ENCODE data around the gene C2orf68. TPM values are rescaled to one million over a fixed set of nuclear protein-coding genes. Genes with fewer than 3 reads are reported as not detected.

C2orf68 gene
- total and polyA plus RNA-seq, 2 of the 8 experiments (the other 6 are each of a cell fraction or from before 2014, with no cell fraction given) = 46.3 to 49.4 TPM

- H4K20me1 ChIP-seq (replicated peaks in 1 of 2; ENCODE audit: control insufficient read depth in 1 of 2, insufficient read depth in 2 of 2, low read length in 2 of 2) = no peaks in the 10 kb centered on the region
- H2BK15ac ChIP-seq (ENCODE audit: low read length) = no peak overlapping the region
- no peak overlapping the region for H4K91ac ChIP-seq (replicated peaks; ENCODE audit: insufficient read length, low read length)
- CTCF ChIA-PET (ENCODE audit: partially characterized antibody) = interaction anchor here (0.9 to 1.5 kb wide), 2 partner anchors 16 to 33 kb away, joined by 3 to 5 read pairs; no protein-coding TSS in a partner anchor
- H3K14ac ChIP-seq (ENCODE audit: insufficient read length) = no peak overlapping the region
- TF ChIP-seq CREB1 (IDR thresholded peaks at IDR 0.05) (no peak), KDM1A (IDR thresholded peaks at IDR 0.05; ENCODE audit: borderline replicate concordance, low read length) (peak; percentile 10; the same call in 1 of the 2 replicates), CBX5 (IDR thresholded peaks at IDR 0.05; ENCODE audit: low read depth, low read length) (no peak), CHD2 (IDR thresholded peaks at IDR 0.05; ENCODE audit: low read length) (no peak), ASH2L (IDR thresholded peaks at IDR 0.05; ENCODE audit: low read length) (peak; percentile 1), HDAC2 (IDR thresholded peaks at IDR 0.05; ENCODE audit: borderline replicate concordance in 1 of 2, low read depth in 2 of 2, low read length in 2 of 2) (no peak)
- no peaks in the 10 kb centered on the region for H3K79me2 ChIP-seq (ENCODE audit: control insufficient read depth in 1 of 2, insufficient read depth in 2 of 2, low read length in 2 of 2)
- H3K56ac ChIP-seq (replicated peaks; ENCODE audit: insufficient read length, low read depth, low read length) = no peak overlapping the region
- H3K4ac ChIP-seq (replicated peaks; ENCODE audit: insufficient read length, low read depth, low read length) = no peak overlapping the region
- H3K79me1 ChIP-seq (ENCODE audit: low read depth, low read length) = no peaks in the 10 kb centered on the region; the same call in 1 of the 2 replicates
- H2BK5ac ChIP-seq (ENCODE audit: low read depth, low read length) = no peak overlapping the region
- no peak overlapping the region for H3K27ac ChIP-seq (ENCODE audit: low read depth, low read length)
- no peaks in the 10 kb centered on the region for H3K9me3 ChIP-seq (ENCODE audit: insufficient read depth in 2 of 2, low read depth in 1 of 2, low read length in 1 of 2)
- no peak overlapping the region for H2BK120ac ChIP-seq (replicated peaks; ENCODE audit: low read depth, low read length)
- H4K5ac ChIP-seq (ENCODE audit: insufficient read length, low read depth, low read length) = no peak overlapping the region
- FAIRE-seq = no peak
- 62% methylated on average over 11 of the region's 16 CpGs; no CpG with 5 or more reads in 1 of the 2 experiments for WGBS, 2 experiments (ENCODE audit: extremely low coverage in 1 of 2, insufficient coverage in 1 of 2, insufficient read length in 1 of 2, insufficient replicate concordance in 2 of 2, low coverage in 1 of 2, low lambda C conversion rate in 2 of 2, missing lambda C conversion rate in 1 of 2)
- no peak overlapping the region for H2AFZ ChIP-seq (ENCODE audit: low read length)
- H3K36me3 ChIP-seq (ENCODE audit: control insufficient read depth in 2 of 4, insufficient read depth in 4 of 4, low read length in 3 of 4) = no peaks in the 10 kb centered on the region
- peaks cover 2 to 19% (median 6%) of the 10 kb centered on the region in 4 experiments; a peak in 6 of 7 replicates for H3K4me1 ChIP-seq (replicated peaks in 1 of 4; ENCODE audit: control insufficient read depth in 3 of 4, insufficient read depth in 4 of 4, low read length in 3 of 4)
- H3K23me2 ChIP-seq (ENCODE audit: low read depth, low read length) = peaks cover 5% of the 10 kb centered on the region; the same call in 1 of the 2 replicates
- H3K9ac ChIP-seq (replicated peaks in 1 of 4; ENCODE audit: extremely low read depth in 1 of 4, low read depth in 3 of 4, low read length in 3 of 4) = no peak overlapping the region; a peak in 1 of 7 replicates
- no peak overlapping the region for H4K8ac ChIP-seq (ENCODE audit: extremely low read depth, insufficient read depth, low read length)
- H2BK12ac ChIP-seq (ENCODE audit: low read depth, low read length) = no peak overlapping the region
- peak overlapping the region in 3 of 4 experiments; percentile 23 to 64 (median 23); a peak in 5 of 8 replicates for H3K4me3 ChIP-seq (ENCODE audit: extremely low read depth in 1 of 4, insufficient read depth in 2 of 4, low read depth in 3 of 4, low read length in 4 of 4)
- H3K4me2 ChIP-seq (ENCODE audit: insufficient read depth in 1 of 2, low read depth in 2 of 2, low read length in 2 of 2) = peak overlapping the region; percentile 67 to 89
- H3K18ac ChIP-seq (ENCODE audit: extremely low read depth, low read length) = no peak overlapping the region
- H3K23ac ChIP-seq (ENCODE audit: insufficient read length) = no peak overlapping the region
- peaks cover 8 to 34% (median 21%) of the 10 kb centered on the region in 4 experiments; a peak in 6 of 7 replicates for H3K27me3 ChIP-seq (replicated peaks in 1 of 4; ENCODE audit: control insufficient read depth in 3 of 4, extremely low read depth in 1 of 4, insufficient read depth in 3 of 4, low read length in 3 of 4)
- no peak overlapping the region for H2AK5ac ChIP-seq (ENCODE audit: low read depth, low read length)
- POLR2A ChIA-PET (ENCODE audit: partially characterized antibody) = interaction anchor here (0.6 to 2.0 kb wide), 4 partner anchors 9 to 192 kb away, joined by 3 to 15 read pairs (median 6); partner anchors contain the start of genes RNF181 and TMEM150A
- no peak overlapping the region for H2BK20ac ChIP-seq (ENCODE audit: low read length)
- DNase-seq (ENCODE audit: low read depth in 1 of 2, low spot score in 2 of 2) = no peak
Measured at GRCh38 chr2:85583667-85584353, 28.1 kb downstream of the C2orf68 start.
